ENCODE results near the gene ARHGEF4.

Gene ARHGEF4

DNA sequence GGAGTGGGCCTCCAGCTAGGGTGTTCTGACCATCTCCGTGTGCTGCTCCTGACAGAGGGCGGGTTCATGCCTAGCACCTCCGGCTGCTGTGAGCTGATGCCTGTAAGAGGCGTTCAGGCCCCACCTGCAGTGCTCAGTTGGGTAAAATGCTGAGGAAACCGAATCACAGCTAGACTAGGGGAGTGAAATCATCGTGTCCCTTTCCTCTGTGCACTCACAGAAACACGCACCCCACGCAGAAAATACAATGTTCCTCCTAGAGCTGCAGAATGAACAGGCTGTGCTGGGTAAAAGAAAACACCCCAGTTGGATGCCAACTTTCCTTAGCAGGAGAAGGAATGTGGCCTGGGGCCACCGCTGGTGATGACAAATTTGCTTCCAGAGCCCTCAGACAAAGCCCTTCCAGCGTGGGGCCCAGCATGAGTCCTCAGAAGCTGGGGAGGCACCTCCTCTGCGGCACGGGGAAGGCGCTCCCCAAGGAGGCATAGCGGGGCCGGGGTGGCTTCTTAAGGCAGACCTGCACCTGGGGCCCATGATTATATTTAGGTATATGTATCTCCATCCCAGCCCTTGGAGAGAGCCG lies 16.3 kb upstream of the ARHGEF4 start:
- DNase-seq = no peak

DNA sequence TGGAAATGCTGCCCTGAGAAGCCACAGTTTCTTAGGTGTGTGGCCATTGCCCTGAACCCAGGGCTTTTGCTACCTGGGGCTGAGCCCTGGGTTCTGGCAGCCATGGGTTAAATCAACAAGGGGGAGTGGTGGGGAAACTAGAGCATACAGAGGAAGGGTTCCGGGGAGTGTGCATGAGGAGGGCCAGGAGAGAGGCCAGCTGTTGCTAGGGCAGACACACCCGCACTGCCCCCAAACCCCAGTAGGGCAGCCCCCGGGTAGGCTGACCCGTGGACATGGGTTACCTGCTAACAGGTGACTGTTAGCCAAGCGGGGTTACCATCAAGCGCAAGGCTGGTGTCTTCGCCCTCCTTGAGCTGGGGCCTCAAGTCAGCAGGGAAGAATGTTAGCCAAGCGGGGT lies 14.8 kb upstream of the ARHGEF4 start:
- DNase-seq = no peak

DNA sequence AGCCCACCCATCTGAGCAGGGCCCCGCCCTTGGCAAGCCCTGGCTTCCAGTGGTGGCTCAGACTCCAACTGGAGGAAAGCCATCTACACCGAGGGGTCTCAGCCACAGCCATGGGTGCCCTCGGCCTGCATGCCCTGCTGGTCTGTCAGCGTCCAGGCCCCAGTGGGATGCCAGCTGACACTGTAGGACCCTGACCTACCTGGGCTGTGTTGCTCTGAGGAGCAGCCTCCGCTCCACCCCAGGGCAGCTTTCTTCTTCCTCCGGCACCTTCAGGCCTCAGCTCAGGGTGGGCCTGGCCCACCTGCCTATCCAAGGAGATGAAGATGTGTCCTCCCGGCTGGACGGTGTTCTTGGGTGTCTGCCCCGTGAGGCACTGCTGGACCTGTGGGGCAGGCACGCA lies 13.9 kb upstream of the ARHGEF4 start:
- DNase-seq = no peak

DNA sequence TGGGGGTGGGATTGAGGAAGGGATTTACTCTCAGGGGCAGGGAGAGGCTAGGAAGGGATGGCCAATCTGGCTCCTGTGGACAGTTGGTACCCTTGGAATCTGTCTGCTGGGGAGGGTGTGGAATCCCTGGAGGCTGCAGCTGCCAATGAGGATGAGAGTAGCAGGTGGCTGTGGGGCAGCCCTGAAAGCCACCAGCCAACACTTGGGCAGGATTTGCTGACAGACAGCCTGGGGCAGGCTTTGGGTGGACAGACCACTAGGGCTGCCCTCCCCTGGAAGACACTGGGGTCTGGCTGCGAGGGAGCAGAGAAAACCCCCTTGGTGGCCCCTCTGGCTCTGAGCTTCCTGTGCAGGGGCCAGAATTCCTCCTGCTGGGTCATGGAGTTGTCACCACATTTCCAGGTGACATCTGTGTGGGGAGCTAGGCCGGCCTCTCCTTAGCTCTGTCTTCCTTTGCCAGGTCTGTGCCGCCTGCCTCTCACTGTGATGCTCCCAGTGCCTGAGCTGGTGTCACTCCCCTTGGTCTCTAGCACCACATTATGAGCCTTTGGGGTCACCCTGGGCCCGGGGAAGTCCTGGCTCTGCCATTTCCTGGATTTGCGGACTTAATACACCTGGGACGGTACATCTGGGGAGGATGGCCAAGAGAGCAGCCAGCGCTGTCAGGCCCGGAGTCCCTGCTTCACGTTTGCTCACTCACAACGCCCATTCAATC lies 13.4 kb upstream of the ARHGEF4 start:
- no peak for DNase-seq

DNA sequence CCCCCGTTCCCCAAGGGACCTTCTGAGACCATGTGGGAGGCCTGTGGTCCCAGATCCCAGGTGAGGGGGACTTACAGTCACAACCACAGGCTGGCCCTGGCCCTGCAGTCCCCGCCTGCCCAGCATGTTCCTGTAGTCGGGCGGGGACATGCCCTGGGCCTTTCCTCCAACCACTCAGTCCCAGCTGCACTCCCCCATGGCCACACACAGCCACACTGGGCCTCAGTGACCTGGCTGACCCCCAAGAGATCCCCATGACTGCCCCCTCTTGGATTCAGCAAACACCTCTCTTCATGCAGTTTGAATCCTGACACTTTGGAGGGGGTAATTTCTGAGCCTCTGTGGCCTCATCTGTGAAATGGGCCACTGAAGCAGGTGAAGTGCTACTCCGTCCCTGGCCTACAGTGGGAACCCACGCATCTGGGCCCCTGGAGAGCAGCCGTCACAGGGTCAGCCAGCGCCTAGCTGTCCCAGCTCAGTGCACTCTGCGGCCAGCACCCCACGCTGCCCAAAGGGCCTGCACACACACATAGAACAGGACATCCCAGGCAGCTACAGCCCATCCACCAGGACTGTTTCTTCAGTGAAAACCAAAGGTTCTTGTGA lies 12.7 kb upstream of the ARHGEF4 start:
- no peak for DNase-seq

DNA sequence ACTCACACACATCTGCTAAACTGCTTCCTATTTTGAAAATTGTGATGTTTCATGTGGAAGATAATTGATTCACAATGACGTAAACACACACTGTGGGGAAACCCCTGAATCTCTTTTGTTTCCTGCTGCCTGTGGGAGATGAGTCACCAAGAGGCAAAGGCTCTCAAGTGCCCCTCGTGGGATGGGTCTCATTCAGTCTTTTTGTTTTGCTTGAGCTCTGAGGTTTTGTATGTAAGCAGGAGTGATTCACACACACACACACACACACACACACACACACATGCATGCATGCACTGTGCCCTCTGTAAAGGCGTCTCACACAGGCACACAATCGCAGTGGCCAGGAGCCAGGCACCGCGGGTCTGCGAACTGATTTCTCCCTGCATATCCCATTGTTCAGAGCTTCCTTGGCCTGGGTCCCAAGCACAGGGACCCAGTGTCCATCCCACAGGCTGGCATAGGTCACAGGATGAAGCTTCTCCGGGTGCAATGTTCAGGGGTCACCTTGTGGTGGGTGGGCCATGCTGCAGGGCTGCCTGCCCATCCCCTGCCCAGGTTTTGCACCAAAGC lies 12.1 kb upstream of the ARHGEF4 start:
- no peak for DNase-seq

DNA sequence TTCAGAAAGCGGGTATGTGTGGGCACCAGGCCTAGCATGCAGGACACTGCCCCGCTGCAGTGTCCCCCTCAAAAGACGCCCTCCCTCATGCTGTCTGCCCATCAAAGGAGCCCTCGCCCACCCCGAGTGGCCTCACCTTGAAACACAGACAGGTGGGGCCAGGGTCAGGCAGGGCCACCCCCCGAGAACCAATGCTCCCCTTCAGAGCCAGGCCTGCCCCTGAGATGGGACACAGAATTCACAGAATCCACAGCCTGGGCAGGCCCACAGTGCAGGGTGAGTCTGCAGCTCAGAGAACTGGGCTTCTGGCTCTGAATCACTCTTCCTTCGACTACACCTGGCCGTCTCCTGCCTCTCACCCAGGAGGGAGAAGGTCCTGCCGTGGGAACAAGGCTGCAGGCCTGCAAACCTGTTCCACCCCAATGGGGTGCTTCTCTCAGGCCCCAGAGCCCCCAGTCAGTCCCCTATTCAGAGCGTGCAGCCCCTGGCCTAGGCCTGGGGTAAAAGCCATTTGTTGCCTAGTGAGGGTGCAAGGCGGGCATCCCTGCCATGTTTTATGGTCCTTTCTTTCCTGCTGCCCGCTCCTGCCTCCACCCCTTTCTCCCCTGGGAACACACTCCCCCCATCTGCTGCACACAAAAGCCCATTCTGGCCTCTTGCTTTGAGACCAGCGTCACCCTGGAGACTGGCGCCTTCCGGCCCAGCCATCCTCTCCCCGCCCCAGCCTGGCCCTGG lies 11.3 kb upstream of the ARHGEF4 start:
- DNase-seq = no peak

DNA sequence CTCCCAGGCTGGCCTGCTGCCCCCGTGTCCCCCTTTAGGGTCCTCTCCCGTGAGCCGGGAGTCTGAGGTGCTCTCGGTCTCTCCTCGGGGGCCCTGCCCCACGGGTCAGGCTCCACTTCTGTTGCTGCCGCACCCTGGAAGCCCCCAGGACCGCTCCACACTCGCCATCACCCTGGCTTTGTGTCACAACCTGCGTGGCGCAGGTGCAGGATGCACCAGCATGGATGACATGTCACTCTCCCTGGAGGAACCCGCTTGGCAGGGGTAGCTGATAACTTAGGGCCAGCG lies 10.8 kb upstream of the ARHGEF4 start:
- no peak for DNase-seq

DNA sequence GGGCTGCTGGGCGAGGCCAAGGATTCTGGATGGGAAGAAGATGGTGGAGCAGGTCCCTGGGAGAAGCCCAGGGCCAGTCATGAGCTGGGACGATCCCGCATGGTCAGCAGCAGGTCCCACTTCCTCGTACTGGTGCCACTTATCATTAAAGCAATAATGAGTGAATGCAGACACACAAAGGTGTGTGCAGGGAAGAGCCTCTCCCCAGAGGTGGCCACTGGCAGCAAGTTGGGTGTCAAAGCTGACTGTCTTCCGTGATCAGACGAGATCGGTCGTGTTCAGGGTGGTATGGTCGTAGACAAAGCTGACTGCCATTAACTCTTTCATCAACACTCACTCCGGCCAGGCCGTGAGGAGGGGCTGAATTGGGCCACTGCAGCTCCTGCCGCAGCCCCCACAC lies 10.3 kb upstream of the ARHGEF4 start:
- DNase-seq = no peak

DNA sequence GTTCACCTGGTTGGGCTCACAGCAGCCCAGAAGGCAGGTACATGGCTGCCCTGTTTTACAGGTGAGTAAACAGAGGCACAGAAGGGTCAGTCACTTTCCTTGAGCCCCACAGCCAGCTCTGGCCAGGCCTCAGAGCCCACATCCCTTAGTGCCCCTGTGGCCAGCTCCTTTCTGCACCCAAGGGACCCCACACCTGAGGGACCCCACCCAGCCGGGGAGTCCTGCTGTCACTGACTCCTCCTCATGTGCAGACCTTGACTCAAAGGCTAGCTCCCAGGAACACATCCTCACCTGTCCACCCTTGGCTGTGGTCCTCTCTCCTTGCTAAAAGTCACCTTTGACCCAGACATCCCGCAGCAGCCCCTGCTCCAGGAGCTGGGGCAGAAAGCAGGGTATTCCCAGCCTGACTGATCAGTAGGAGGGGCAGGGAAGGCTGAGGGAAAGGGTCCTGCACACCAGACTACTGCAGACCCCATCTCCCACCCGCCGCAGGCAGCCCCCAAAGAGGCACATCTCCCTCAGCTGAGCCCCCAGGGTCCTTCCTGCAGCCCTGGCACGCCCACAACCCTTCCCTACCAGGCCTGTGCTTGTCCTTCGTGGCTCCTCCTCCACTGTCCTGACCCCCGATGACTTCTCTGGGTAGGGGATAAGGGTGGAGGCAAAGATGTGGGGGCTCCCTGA lies 9.8 kb upstream of the ARHGEF4 start:
- DNase-seq = no peak

DNA sequence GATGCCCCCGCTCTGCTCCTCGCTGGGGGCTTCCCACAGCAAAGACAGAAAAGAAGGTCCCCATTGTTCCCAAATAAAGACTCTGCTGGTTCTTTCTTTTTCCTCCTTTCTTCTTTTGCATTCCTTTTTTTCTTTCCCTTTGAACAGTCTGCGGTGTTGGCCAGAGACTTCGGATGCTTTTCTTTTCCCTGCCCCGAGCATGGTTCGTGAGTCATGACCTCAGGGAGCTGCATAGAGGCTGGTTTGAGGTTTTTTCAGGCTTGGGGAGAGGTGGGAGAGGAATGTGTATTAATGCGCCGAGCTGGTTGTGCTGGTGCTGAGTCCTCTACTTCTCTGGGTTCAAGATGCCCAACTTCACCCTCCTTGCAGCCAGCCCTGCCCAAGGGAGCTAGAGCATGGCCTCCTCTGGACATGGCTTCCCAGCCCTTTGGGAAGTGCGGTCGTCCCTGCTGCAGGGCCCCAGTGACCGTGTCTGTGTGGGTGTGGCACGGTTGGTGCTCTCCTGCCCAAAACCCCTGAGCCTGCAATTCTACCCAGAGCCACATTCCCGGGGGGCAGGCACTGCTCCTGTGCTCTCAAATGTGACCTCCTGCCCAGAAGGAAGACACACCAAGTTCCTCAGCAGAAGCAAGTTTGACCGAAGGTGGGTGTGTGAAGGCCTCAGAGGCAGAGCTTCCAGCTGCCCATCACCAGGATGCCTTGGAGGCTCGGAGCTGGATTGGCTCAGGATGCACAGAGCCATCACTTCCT lies 9.0 kb upstream of the ARHGEF4 start:
- DNase-seq = no peak

DNA sequence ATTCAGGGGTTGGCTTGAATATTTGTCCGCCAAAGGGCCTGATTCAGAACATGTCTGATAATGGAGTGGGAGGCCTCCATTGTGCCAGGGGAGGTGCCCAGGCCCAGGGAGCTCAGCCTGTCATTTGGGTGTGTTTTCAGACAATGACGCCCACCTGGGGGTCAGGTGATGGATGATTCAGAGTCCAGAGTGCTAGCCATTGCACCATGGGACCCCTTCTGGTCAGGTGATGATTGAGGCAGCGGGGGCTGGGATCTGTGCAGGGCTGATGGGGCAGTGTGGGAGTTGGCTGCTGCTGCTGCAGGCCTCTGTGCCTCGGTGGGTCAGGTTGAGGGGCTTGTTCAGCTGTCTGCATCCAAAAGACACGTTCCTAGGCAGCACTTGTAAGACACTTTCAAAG lies 8.3 kb upstream of the ARHGEF4 start:
- no peak for DNase-seq

DNA sequence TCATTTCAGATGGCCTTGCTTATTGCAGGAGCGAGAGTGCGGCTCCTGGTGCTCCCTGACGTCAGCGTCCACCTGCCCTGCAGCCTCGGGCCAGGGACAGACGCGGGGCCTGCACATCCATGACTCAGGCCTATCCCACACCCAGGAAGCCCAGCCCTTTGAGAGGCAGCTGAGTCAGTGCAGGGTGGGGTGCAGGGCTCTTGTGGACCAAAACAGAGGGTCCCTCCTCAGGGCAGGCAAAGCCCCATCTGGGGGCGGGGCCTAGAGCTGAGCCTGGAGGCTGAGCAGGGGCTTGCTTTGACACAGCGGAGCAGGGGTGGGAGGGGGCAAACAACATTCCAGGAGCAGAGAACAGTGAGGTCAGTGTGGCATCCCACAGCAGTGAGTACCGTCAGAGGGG lies 7.7 kb upstream of the ARHGEF4 start:
- no peak for DNase-seq

DNA sequence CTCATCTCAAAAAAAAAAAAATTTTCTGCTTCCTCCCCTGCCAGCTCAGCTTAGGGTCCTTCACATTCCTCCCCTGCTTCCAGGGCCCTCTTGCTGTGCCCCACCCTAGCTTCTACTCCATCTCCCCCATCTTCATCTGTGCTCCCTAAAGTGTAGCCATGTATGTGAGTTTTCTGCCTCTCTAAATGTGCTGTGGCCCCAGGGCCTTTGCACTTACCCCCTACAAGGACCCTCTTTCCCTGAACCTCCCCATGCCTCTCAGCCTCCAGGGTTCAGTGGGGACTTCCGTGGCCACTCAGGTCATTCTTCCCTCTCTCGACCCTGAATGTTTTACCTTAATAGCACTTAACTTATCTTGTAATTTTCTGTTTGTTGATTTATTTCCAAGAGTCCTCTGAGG lies 6.2 kb upstream of the ARHGEF4 start:
- DNase-seq = no peak

DNA sequence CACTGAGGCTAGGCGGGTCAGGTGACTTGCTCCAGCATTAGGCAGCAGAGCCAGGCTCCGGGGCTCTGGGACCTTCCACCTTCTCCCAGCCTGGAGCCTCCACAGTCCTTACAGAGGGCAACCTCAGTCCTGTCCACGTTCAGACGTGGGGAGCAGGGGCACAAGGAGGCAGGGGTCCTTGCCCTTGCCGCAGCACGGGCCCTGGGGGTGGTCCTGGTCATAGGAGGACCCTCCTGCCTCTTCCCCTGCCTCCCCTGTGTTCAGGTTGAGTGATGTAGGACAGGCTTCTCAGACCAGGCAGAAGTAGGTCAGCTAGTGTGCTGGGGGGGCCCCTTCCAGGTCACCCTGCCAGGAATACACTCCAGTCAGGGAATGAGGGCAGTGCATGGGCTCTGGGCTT lies 5.4 kb upstream of the ARHGEF4 start:
- DNase-seq = no peak

DNA sequence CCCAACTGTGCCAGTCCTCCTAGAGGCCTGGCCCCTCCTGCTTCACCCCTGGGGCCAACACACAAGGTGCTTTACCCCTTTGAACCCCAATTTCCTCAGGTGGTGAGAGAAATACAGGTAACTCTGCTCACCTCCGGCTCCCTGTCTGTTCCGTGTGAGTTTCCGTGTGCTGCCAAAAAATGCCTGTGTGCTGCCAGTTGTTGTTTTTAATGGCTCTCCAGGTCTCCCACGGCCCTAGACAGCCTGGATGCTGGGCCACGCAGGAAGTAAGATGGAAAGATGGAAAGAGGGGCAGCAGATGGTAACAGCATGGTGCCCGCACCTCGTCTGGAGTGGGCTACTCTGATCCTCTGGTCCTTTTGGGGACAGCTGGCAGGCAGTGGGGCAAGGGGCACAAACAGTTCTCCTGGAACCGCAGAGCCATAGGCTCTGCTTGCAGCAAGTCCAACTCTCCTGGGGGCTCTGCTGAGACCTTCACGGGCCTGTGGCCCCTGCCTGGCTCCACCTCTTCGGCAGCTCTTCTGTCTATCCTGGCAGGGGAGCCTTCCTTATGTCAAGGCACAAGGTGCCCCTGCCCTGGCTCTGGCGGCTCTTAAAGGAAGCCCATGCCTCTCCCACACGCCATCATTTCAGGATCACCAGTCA lies 4.3 kb upstream of the ARHGEF4 start:
- no peak for DNase-seq

DNA sequence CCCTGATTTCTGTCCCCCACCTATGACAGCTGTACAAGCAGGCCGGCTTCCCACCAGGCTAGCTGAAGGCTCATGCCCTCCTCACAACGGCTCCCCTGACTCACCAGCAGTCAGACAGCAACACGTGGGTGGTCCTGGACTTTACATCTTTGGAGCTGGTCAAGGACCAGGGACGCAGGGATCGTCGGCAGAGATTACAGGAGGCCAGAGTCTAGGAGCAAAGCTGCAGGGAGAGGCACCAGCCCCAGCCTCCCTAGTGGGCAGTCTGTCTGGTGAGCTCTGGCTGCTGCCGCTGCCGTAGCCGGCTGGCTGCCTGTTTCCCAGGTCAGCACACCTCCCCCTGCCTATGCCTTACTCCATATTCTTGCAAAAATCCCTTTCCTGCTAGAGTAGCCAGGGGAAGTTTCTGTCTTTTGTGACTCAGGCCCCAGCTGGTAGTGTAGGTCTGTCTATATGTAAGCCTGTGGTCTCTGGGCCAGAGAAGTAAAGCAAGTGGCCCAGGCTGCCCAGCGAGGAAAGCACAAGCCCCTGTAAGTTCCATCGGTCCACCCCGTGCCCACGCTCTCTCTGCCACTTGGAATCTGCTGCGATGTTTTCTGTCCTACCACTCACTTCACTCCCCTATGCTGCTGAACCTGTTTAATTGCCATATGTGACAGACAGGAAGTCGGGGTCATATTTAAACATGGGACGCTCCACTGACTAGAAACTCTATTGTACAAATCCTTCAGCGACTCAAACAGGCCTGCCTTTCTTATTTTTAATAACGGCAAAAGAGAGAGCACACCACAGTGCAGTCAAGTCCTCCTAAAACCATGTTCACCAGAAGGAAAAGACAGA lies 2.4 kb upstream of the ARHGEF4 start:
- DNase-seq = no peak

DNA sequence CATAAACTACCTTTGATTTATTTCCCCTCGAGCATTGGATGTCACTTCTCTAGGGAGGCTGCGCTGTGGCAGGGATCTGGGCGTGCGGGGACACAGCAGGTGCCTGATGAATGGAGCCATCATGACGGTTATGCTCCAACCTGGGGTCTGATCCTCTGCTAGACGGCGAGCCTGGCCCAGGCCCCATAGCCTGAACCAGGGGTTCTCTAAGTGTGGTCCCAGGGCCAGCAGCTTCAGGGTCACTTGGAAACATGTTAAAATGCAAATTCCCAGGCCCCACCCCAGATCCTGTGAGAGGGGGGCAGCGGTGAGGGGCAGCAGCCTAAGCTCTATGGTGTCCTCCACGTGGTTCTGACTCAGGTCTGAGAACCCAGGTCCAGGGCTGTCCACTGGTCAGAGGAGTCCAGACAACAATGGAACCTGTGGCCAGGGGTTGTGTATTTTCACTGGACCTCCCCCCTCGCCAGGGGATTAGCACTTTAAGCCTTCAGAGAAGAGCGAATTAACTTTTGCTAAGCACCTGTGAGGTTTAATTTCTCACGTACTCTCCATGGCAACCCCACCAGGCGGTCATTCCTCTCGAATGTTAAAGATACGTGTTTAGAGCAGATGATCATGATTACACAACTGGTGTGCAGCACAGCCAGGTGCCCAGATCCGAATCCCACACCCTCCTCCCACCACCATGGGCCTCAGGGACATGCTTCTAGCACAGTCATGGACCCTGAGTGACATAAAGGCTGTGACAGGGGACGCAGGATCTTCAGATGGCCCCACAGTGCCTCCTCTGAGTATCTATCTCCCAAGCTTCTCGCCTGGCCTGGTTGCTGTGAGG lies 1.6 kb upstream of the ARHGEF4 start:
- no peak for DNase-seq

DNA sequence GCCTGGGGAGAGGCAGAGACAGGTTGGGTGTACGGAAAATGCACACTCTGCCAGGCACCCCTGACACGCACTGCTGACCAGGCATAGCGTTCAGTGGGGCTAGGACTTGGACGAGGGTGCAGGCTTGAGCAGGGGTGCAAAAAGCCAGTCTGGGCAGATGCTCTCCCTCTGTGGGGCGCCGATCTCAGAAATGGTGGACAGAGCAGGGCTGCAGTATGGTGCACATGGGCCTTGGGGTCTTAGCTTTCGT lies 1.0 kb upstream of the ARHGEF4 start:
- DNase-seq = no peak

DNA sequence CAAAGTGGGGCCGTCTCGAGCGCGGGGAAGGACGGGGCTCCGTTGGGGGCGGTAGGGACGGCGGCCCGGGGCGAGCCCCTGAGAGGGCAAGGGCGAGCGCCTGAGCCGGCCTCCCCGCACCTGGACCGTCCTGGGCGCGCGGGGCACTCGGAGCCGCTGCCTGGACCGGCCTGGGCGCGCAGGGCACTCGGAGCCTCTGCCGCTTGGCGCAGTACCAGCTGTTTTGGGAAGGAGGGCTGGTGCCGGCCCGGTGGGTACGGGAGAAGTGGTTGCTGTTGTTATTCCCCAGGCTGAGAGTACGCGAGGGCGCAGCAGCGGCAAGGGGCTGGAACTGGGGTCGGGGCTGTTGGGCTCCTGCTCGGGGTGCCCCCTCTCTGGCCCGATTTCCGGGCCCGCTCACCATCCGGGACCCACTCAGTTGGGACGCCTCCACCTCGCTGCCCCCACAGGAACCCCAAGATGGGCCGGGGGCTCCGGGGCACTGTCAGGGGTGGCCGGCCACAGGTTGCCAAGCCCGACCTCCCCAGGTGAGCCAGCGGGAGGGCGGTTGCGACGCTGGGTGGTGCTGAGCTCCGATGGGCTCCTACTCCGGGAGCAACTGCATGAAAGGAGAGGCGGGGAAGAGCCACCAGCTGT lies 579 bp downstream of the ARHGEF4 start:
- no peak for DNase-seq

Measured in GDM1 (cell line).